HG03280 (cell line): ENCODE measurements around the gene ABCB6.

Source experiments
- ATAC-seq: cut with Tn5 transposase; IDR thresholded peaks from one replicate; pipeline ENCODE4 v1.9.1; 2021; ENCODE audit warnings: mild to moderate bottlenecking, moderate library complexity; ENCODE audit not compliant: unreplicated experiment

ABCB6 gene

GRCh38 chr2:219171231-219171651, 47.5 kb downstream of the ABCB6 start:
- ATAC-seq, result no peak

GRCh38 chr2:219169930-219170654, 48.7 kb downstream of the ABCB6 start, which contains the start of gene SLC23A3:
Gene SLC23A3 (minus strand): TSS chr2:219170029. CDS start chr2:219169984, 45 bp downstream.
- ATAC-seq, result no peak

GRCh38 chr2:219168932-219169331, 49.8 kb downstream of the ABCB6 start:
- ATAC-seq, result no peak

GRCh38 chr2:219168526-219168925, 50.2 kb downstream of the ABCB6 start:
- no peak for ATAC-seq

- no peak for ATAC-seq
Measured at GRCh38 chr2:219167997-219168396, 50.8 kb downstream of the ABCB6 start.

GRCh38 chr2:219165058-219165911, 53.5 kb downstream of the ABCB6 start:
- no peak for ATAC-seq

- no peak for ATAC-seq
Measured at GRCh38 chr2:219163156-219163555, 55.6 kb downstream of the ABCB6 start.

GRCh38 chr2:219161097-219161496, 57.7 kb downstream of the ABCB6 start:
- ATAC-seq, result no peak

- ATAC-seq, result peak; percentile 86
Measured at GRCh38 chr2:219160186-219161017, 58.4 kb downstream of the ABCB6 start, which contains the start of gene NHEJ1. Gene NHEJ1 (minus strand): TSS chr2:219160815. CDS start chr2:219158362, 2,453 bp downstream.
